GM20000 (cell line): ENCODE data around the gene PPIB.

Source experiments
- DNase-seq: peaks from one replicate; pipeline ENCODE4 v3.0.0; 2012; ENCODE audit warnings: low spot score
- TF ChIP-seq, protein P1 (sequence below): IDR thresholded peaks from 2 replicates; pipeline ENCODE4 v1.5.1; 2012; ENCODE audit warnings: mild to moderate bottlenecking, control low read depth; ENCODE audit errors: extremely low read depth, missing control alignments

Gene PPIB

DNA sequence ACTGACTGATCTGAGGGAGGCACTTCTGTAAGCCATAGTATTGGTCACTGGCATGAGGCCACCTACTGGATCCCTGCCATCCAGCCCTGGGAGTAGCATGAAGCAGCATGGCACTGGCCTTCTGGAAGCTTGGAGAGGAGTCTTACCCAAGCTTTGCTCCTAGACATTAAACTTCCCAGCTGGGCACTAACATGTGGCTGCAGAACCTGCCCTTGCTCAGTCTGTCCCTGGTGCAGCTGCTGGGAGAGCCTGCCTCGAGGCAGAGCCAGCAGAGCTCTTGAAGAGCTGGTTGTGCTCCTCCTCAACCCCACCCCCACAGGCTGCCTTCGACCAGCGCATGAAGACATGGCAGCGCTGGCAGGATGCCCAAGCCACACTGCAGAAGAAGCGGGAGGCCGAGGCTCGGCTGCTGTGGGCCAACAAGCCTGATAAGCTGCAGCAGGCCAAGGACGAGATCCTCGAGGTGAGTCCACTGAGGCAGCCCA lies 28.4 kb downstream of the PPIB start:
- DNase-seq: no peak
- TF ChIP-seq, protein P1, sequence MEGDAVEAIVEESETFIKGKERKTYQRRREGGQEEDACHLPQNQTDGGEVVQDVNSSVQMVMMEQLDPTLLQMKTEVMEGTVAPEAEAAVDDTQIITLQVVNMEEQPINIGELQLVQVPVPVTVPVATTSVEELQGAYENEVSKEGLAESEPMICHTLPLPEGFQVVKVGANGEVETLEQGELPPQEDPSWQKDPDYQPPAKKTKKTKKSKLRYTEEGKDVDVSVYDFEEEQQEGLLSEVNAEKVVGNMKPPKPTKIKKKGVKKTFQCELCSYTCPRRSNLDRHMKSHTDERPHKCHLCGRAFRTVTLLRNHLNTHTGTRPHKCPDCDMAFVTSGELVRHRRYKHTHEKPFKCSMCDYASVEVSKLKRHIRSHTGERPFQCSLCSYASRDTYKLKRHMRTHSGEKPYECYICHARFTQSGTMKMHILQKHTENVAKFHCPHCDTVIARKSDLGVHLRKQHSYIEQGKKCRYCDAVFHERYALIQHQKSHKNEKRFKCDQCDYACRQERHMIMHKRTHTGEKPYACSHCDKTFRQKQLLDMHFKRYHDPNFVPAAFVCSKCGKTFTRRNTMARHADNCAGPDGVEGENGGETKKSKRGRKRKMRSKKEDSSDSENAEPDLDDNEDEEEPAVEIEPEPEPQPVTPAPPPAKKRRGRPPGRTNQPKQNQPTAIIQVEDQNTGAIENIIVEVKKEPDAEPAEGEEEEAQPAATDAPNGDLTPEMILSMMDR: no peak

GRCh38 chr15:64133623-64134344 lies 29.0 kb downstream of the PPIB start:
- DNase-seq: no peak
- TF ChIP-seq, protein P1: no peak

GRCh38 chr15:64132217-64132616 lies 30.6 kb downstream of the PPIB start:
- DNase-seq: no peak
- TF ChIP-seq, protein P1: no peak

DNA sequence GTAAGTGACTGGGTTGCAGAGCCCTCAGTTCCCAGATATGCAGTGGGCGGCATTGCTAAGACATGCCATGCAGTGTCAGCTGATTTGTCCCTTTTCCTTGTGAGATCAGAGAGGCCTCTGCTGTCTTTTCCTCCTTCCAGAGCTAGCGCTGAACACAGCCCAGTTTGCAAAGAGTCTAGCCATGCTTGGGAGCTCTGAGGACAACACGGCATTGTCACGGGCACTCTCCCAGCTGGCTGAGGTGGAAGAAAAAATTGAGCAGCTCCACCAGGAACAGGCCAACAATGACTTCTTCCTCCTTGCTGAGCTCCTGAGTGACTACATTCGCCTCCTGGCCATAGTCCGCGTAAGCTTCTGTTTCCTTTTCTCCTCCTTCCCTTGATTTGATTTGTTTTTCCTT lies 31.3 kb downstream of the PPIB start:
- TF ChIP-seq, protein P1: no peak
- no peak for DNase-seq

GRCh38 chr15:64130159-64130558 lies 32.7 kb downstream of the PPIB start:
- no peak for DNase-seq
- TF ChIP-seq, protein P1: no peak

GRCh38 chr15:64127521-64128270 lies 35.1 kb downstream of the PPIB start:
- TF ChIP-seq, protein P1: no peak
- DNase-seq: no peak

DNA sequence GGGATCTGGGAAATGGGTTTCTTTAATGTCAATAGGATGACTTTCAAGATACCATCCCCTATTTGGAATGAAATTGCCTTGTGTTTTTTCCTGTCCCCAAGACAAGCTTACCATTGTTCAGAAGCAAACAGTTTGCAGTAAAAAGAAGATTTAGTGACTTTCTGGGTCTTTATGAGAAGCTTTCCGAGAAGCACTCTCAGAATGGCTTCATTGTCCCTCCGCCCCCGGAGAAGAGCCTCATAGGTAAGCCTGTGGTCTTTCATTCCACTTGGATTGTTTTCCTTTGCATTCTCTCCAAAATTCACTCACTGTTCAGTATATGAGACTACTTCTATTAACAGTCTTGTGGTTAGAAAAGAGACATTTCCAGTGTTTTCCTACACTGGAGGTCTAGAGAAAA lies 36.8 kb downstream of the PPIB start:
- DNase-seq: no peak
- TF ChIP-seq, protein P1: no peak
